GM08714 (cell line): ENCODE results near the gene MS4A14.

Experiments used
- H3K4me3 ChIP-seq: fragments of 200-500 bp; sonication (Bioruptor generic); 2 replicates; pipeline ENCODE4 v1.5.1; 2014; ENCODE audit warnings: mild to moderate bottlenecking, low read length, inconsistent platforms
- ZNF274 ChIP-seq: IDR thresholded peaks from 2 replicates; pipeline ENCODE4 v1.6.1; 2012; ENCODE audit warnings: mild to moderate bottlenecking, low read depth, low read length

The MS4A14 gene

DNA sequence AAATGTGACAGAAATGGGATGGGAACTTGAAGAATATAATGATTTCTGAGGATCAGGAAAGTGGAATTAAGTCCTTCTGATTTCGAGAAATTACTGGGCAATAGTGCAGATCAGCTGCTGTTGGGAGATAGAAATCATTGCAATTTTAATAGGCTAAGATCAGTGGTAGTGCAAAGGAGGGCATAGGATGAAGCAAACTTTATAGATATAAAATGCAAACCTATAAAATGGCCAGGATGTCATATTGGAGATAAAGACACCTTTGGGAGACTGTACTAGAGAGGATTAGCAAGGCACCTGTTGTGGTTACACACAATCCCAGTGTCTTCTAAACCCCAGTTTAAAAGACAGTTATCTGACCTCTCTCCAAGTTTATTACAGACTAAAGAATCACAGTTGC lies 24.4 kb upstream of the MS4A14 start:
- H3K4me3 ChIP-seq: no peak overlapping the region
- TF ChIP-seq ZNF274: no peak

- no peak overlapping the region for H3K4me3 ChIP-seq
- no peak for TF ChIP-seq ZNF274
Observed at GRCh38 chr11:60372767-60373166, 23.5 kb upstream of the MS4A14 start.

DNA sequence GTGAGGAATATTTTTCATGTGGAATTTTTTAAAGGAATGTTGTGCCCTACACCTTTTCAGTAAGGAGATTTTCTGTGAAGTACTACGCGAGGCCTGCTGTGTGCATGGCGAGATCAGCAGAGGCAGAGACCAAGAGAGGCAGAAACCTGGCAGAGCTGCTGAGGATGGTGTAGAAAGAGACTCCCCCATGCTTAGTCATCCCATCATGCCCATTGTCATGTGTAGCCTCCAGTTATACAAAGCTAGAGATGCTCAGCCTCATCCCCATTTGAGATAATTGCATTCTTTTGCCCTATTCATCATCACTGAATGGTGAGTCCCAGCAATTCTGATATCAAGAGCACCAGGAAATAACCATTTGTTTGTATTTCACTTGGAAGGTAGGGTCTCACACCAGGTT lies 20.9 kb upstream of the MS4A14 start:
- TF ChIP-seq ZNF274: no peak
- no peak overlapping the region for H3K4me3 ChIP-seq

DNA sequence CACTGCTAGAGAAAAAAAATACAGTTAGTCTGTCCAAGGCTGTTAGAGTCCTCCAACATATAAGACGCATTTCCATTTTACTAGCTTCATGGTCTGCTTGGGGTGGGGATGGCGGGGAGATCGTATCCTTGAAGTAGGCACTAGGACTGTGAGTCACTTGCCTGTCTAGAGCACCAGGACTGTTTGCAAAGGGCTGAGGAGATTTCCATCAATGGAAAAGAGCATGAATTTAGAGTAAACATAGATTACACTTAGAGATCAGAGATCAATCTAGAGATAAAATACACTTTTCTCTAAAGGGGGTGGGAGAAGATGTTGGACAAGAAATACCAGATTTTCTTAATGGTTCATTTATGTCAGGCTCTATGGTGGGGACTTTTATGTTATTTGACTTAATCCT lies 19.7 kb upstream of the MS4A14 start:
- TF ChIP-seq ZNF274: no peak
- H3K4me3 ChIP-seq: no peak overlapping the region

DNA sequence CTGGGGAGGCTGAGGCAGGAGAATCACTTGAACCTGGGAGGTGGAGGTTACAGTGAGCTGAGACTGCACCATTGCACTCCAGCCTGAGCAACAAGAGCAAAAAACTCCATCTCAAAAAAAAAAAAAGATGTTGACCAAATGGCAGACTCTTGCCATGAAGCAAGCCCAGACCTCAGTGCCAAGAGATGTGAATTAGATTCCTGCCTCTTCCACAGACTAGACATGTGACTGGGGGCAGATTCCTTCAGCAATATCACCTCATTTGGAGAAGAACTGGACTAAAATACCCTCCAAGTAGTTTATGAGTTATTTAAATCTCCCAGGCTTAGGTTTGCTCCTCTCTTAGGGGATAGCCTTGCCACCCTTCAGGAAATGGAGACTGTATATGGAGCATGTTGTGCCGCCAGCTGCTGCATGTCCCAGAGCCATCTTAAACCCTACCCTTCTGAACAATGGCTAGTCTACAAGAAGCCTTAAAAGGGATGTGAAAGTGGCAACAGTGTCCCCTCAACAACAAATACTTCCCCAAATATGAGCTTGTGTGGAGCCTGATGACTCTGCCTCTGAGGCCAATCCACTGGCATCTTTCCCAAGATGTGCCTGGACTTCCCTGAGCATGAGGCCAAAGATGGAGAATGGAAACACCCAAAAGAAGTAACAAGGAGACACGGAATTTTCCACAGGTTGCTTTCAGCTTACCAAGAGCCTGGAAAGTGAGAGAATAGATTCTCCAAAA lies 18.7 kb upstream of the MS4A14 start:
- peak overlapping the region; percentile 32; the same call in 1 of the 2 replicates for H3K4me3 ChIP-seq
- no peak for TF ChIP-seq ZNF274

DNA sequence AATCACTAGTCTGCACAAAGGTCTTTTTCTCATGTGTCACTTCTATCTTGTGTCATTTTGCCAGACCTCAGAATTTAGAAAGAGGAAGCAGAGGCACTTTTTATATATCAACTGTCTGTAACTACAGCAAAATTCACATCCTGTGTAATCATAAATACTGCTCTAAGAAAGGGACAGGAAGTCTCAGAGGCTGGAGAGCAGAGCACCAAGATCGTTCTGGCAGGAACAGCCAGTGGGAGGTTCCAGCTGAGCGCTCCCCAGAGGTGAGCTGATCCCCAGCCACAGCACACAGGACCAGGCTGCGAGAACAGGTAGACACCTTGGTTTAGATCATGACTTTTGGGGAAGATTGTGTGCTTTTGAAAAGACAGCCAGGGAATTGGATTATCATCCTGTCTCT lies 17.9 kb upstream of the MS4A14 start, which contains the start of gene MS4A7:
Gene MS4A7 (plus strand): TSS at position 179 of the 400 bp plus-strand sequence. CDS start 4,610 bp downstream, outside the sequence.
- no peak for TF ChIP-seq ZNF274
- peak within 1 kb of the TSS; percentile 32; the same call in 1 of the 2 replicates for H3K4me3 ChIP-seq

- H3K4me3 ChIP-seq: peak overlapping the region; percentile 29; the same call in 1 of the 2 replicates
- TF ChIP-seq ZNF274: no peak
Observed at GRCh38 chr11:60389279-60389910, 6.9 kb upstream of the MS4A14 start.

GRCh38 chr11:60390419-60390818 lies 5.8 kb upstream of the MS4A14 start:
- no peak for TF ChIP-seq ZNF274
- no peak overlapping the region for H3K4me3 ChIP-seq

DNA sequence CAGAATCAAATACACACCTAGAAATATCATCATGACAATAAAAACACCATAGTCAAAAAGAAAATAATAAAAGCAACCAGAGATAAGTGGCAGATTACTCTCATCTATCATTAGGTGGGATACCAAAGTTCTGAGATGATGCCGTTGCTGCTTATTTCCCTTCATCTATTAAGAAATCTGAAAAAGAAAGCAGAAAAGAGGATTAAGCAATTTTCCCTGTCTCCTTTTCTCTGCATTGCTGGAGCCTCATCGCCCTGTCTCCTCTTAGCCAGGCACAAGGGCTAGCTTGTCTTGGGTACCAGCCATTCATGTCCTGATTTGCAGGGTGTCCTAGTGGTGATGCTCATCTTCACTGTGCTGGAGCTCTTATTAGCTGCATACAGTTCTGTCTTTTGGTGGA lies 3.9 kb upstream of the MS4A14 start:
- H3K4me3 ChIP-seq: no peak overlapping the region
- no peak for TF ChIP-seq ZNF274

DNA sequence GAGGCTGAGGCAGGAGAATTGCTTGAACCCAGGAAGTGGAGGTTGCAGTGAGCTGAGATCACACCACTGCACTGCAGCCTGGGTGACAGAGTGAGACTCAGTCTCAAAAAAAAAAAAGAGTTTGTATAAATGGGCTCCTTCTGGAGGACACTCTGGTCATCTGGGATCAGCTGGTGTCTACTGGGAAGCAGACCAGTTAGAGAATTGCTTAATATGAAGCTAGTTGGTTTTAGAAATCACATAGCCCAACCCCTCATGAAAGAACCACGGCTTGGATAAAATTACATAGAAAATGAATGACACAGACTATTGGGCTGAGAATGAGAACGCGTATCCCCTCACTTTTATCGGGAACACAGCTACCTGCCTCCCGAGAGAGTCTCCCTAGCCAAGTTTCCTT lies 3.2 kb upstream of the MS4A14 start:
- TF ChIP-seq ZNF274: no peak
- no peak overlapping the region for H3K4me3 ChIP-seq

DNA sequence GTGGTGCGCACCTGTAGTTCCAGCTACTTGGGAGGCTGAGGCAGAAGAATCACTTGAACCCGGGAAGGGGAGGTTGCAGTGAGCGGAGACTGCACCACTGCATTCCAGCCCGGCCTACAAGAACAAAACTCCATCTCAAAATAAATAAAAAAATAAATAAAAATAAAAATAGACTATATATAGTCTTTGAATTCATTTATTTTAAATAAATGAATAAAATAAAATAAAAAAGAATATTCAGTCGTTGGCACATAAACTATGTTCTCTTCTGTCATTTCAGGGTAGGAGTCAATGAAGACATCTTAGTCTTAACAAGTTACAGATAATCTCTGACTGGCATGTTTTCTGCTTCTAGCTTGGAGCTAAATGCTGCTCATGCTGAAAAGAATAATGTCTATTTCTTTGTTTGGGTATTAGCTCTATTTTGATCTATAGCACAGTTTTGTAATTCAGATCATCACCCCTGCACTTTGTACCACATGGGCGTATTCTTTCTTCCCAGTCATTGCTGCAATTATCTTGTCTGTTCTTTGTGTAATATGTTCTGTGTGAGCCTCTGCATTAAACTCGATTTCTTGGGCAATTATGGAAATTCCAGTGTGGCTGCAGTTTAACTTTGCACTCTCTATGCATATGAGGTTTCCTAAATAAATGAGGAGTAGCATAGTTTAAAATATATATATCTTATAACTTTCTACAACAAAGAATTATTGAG lies 1.4 kb upstream of the MS4A14 start:
- H3K4me3 ChIP-seq: no peak overlapping the region
- no peak for TF ChIP-seq ZNF274

- no peak for TF ChIP-seq ZNF274
- no peak overlapping the region for H3K4me3 ChIP-seq
Observed at GRCh38 chr11:60396799-60397198, 540 bp downstream of the MS4A14 start.

DNA sequence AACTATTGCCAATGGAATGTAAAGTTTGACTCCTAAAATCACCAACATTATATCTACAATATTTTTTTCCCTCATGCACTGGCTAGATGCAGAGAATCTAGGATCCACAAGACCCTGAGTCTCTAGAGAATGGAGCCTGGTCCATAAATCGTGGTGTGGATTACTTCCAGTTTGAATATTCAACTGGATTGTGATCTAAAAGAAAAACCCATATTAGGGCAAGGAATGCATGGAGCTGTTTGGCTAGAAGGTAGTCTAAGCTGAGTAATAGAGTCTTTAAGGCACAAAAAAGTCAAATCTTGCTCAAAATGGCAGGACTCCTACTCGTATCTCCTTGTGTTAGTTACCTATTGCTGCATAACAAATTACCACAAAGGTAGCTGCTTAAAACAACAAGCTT lies 23.8 kb downstream of the MS4A14 start:
- H3K4me3 ChIP-seq: no peak overlapping the region
- TF ChIP-seq ZNF274: no peak

DNA sequence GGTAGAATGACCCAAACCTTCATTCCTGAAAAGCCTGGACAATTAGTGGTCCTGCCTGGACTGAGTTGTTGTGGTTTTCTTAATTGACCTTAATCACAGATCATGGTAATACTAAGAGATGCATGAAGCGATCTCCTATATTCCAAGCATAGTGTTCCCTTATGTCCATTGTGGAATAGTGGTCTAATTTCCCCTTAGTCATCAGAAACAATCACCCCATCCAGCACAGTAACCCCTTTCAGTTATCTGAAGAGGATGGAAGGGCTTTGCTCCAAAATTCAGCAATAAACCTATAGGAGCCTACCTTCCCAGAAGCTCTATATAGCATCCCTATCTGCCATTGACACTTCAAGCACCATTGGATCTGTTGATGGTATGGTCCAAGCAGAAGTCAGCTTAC lies 26.4 kb downstream of the MS4A14 start:
- TF ChIP-seq ZNF274: no peak
- no peak overlapping the region for H3K4me3 ChIP-seq

GRCh38 chr11:60428517-60428916 lies 32.3 kb downstream of the MS4A14 start:
- TF ChIP-seq ZNF274: no peak
- H3K4me3 ChIP-seq: no peak overlapping the region
